ENCODE measurements around the gene PDE8B.
"Not testable (repeated sequence)": the region's sequence is repeated elsewhere in the genome, so short reads cannot be mapped to it uniquely, and the experiment has no call there.

PDE8B gene

DNA sequence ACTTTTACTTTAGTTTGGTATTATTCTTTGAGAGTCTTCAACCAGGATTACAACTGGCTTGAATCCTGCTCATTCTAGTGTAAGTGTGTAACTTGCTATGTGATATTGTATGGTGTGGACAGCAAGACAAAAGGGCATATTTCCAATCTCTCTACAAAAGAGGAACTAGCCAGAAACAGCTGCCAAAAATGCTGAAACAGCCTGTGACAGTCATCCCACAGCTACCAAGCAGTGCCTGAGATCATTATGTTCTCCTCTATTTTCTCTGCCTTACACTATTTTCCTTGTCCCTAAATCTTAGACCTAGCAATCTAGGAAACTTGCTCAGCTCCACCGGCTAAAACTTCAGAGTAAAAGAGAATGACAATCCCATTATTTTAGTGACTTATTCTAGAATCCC lies 238.8 kb downstream of the PDE8B start:
- DNase-seq (ENCODE audit: low read depth): no peak

- DNase-seq (ENCODE audit: low read depth): no peak
These were observed 239.5 kb downstream of the PDE8B start for GRCh38 chr5:77449981-77450380.

DNA sequence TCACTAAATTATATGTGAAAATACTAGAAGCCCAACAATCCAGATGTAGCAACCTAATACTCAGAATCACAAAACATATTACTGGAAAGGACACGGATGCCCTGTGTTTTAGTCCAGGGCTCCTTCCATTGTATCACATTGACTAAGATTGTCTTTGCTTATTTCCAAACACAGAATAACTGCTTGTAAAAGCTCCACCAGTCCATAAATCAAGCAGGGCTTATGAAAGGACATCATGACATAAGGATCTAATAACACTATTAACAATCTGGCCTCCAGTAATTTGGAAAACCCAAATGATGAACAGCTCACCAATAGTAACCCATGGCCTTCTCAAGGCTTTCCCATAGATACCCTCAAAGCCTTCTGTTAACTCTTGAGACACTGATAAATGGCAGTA lies 241.9 kb downstream of the PDE8B start:
- no peak for DNase-seq (ENCODE audit: low read depth)

DNA sequence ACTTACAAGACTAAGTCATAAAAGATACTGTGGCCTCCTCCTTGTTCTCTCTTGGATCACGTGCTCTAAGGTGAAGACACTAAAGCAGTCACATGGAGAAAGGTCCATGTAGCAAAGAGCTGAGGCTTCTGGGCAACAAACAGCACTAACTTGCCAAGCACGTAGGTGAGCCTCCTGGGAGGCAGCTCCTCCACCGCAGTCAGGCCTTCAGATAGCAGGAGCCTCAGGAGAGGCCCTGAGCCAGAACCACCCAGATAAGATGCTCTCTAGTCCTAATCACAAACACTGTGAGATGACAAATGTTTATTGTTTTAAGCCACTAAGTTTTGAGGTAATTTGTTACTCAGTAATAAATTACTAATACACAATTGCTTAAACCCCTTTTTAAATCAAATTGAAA lies 243.6 kb downstream of the PDE8B start:
- DNase-seq (ENCODE audit: low read depth): no peak

DNA sequence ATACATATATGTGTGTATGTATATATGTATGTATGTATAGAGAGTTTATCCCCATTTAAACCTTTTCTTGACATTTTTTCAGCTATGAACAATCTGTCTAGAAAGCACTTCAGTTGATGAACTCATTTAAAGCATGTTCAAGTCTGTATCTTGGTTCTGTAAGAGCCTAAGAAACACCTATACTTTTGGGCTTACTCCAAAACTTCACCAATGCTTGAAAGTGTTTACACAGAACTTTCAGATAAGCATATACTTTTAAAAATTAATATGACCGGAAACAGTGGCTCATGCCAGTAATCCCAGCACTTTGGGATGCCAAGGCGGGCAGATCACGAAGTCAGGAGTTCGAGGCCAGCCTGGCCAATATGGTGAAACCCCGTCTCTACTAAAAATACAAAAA lies 250.8 kb downstream of the PDE8B start:
- DNase-seq (ENCODE audit: low read depth): no peak

DNA sequence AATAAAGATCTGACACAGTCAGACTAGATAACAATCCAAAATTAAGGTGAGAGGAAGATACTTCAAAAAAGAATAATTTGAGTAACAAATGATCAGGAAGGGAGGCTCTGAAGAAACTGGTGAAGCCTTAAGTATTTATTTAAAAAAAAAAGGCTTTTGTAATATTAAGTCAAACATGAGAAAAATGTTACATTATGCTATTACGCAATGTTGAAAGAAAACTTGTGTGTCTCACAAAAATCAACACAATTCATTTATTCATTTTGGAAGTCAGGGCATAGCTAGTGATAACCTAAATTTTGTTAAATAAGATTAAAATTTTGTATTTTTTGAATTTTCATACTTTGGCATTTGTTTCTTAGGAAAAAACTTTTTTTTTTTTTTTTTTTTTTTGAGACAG lies 253.4 kb downstream of the PDE8B start:
- no peak for DNase-seq (ENCODE audit: low read depth)

GRCh38 chr5:77468875-77469274 lies 258.4 kb downstream of the PDE8B start:
- DNase-seq (ENCODE audit: low read depth): not testable (repeated sequence)

DNA sequence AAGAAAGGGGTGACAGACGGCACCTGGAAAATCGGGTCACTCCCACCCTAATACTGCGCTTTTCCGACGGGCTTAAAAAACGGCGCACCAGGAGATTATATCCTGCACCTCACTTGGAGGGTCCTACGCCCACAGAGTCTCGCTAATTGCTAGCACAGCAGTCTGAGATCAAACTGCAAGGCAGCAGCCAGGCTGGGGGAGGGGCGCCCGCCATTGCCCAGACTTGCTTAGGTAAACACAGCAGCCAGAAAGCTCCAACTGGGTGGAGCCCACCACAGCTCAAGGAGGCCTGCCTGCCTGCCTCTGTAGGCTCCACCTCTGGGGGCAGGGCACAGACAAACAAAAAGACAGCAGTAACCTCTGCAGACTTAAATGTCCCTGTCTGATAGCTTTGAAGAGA lies 264.6 kb downstream of the PDE8B start:
- not testable (repeated sequence) for DNase-seq (ENCODE audit: low read depth)

Data from stimulated activated CD8-positive, alpha-beta memory T cell treated with anti-CD3 and anti-CD28 coated beads, Interleukin-12 subunit alpha, Interleukin-12 subunit beta, amount 100 ng/mL, for 1 hour (primary cell).